Epithelial cell of proximal tubule (primary cell): ENCODE data around the gene ARF1. TPM values are rescaled to one million over a fixed set of nuclear protein-coding genes. Genes with fewer than 3 reads are reported as not detected.
A peak's percentile ranks its signal among the peaks of the same experiment; 100 is the strongest.

Experiments used
- DNase-seq: peaks from one replicate; pipeline ENCODE4 v3.0.0-alpha.2; 2011; ENCODE audit warnings: low read depth
- H3K4me3 ChIP-seq: 2 replicates; pipeline ENCODE4 v1.5.1; 2011; ENCODE audit warnings: low read depth, mild to moderate bottlenecking, low read length
- total RNA-seq: library from RNA; depleted of rRNA; stranded (reverse); fragments of >200 nt; gene quantifications from 2 replicates; pipeline ENCODE4 v1.2.3, GENCODE V29; 2015
- TF ChIP-seq, protein P1 (sequence below): conservative IDR thresholded peaks from 2 replicates; pipeline ENCODE4 v1.5.1; 2012; ENCODE audit warnings: low read depth, mild to moderate bottlenecking, low read length

Gene ARF1
- total RNA-seq, 1 donor from 2014 or later = 303 TPM

DNA sequence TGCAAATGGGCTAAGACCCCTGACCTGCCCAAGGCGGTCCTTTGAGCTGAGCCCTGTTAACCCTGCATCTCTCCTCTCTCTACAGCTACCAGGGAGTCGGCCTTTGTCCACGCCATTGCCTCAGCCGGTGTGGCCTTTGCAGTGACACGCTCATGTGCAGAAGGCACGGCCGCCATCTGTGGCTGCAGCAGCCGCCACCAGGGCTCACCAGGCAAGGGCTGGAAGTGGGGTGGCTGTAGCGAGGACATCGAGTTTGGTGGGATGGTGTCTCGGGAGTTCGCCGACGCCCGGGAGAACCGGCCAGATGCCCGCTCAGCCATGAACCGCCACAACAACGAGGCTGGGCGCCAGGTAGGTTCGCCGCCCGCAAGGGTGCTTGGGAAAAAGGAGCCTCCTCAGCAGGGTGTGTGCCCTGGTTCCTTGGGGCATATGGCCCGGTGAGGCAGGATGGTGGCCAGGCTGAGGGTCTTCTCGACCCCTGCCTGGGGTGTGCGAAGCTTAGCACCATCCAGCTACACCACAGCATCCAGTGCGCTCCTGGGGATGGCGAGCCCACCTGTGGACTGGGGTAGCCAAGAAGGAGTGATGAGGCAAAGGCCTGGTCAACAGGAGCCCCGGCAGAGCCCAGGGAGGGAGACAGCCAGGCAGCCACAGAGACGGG is 31.8 kb upstream of the ARF1 start:
- no peak for DNase-seq
- TF ChIP-seq, protein P1, sequence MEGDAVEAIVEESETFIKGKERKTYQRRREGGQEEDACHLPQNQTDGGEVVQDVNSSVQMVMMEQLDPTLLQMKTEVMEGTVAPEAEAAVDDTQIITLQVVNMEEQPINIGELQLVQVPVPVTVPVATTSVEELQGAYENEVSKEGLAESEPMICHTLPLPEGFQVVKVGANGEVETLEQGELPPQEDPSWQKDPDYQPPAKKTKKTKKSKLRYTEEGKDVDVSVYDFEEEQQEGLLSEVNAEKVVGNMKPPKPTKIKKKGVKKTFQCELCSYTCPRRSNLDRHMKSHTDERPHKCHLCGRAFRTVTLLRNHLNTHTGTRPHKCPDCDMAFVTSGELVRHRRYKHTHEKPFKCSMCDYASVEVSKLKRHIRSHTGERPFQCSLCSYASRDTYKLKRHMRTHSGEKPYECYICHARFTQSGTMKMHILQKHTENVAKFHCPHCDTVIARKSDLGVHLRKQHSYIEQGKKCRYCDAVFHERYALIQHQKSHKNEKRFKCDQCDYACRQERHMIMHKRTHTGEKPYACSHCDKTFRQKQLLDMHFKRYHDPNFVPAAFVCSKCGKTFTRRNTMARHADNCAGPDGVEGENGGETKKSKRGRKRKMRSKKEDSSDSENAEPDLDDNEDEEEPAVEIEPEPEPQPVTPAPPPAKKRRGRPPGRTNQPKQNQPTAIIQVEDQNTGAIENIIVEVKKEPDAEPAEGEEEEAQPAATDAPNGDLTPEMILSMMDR = no peak
- no peak overlapping the region for H3K4me3 ChIP-seq

DNA sequence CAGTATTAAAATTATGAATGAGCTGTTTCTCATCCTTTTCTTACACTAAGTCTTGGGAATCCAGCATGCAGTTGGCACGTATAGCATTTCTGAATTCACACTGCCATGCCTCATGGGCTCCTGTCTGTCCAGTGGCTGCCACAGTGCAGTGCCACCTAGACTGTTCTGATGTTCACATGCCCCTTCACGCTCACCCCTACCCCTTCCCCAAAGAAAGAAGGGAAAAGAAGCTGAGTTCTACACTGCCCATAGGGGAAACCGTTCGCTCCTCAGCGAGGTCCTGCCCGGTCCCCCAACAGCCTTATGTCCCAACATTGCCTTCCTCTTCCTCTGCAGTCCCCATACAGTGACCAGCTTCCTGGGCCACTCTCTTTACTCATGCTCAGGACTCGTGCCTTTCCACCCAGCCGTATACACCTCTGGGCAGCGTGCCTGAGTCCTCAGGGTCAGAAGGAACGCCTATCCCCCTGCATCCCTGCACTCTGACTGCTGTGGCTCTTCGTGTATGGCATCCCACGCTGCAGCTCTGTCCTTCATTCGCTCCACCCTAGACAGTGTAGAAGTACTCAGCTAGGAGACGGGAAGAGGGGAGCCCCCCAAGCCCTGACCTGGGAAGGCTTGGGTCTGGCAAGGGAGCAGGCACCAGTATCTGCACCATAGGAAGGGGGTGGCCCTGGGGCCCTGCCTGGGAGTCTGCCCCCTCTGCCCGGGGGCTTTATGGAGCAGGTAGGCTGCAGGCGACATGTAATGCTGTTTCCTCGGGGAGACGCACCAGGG is 24.1 kb upstream of the ARF1 start:
- DNase-seq = no peak
- H3K4me3 ChIP-seq = no peak overlapping the region
- TF ChIP-seq, protein P1 = no peak

DNA sequence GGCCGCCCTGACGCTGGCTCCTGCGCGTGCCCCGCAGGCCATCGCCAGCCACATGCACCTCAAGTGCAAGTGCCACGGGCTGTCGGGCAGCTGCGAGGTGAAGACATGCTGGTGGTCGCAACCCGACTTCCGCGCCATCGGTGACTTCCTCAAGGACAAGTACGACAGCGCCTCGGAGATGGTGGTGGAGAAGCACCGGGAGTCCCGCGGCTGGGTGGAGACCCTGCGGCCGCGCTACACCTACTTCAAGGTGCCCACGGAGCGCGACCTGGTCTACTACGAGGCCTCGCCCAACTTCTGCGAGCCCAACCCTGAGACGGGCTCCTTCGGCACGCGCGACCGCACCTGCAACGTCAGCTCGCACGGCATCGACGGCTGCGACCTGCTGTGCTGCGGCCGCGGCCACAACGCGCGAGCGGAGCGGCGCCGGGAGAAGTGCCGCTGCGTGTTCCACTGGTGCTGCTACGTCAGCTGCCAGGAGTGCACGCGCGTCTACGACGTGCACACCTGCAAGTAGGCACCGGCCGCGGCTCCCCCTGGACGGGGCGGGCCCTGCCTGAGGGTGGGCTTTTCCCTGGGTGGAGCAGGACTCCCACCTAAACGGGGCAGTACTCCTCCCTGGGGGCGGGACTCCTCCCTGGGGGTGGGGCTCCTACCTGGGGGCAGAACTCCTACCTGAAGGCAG is 23.4 kb upstream of the ARF1 start:
- TF ChIP-seq, protein P1 = no peak
- no peak overlapping the region for H3K4me3 ChIP-seq
- DNase-seq = no peak

DNA sequence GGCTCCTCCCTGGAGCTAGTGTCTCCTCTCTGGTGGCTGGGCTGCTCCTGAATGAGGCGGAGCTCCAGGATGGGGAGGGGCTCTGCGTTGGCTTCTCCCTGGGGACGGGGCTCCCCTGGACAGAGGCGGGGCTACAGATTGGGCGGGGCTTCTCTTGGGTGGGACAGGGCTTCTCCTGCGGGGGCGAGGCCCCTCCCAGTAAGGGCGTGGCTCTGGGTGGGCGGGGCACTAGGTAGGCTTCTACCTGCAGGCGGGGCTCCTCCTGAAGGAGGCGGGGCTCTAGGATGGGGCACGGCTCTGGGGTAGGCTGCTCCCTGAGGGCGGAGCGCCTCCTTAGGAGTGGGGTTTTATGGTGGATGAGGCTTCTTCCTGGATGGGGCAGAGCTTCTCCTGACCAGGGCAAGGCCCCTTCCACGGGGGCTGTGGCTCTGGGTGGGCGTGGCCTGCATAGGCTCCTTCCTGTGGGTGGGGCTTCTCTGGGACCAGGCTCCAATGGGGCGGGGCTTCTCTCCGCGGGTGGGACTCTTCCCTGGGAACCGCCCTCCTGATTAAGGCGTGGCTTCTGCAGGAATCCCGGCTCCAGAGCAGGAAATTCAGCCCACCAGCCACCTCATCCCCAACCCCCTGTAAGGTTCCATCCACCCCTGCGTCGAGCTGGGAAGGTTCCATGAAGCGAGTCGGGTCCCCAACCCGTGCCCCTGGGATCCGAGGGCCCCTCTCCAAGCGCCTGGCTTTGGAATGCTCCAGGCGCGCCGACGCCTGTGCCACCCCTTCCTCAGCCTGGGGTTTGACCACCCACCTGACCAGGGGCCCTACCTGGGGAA is 22.7 kb upstream of the ARF1 start:
- TF ChIP-seq, protein P1 = no peak
- no peak for DNase-seq
- peak overlapping the region; percentile 40 for H3K4me3 ChIP-seq

DNA sequence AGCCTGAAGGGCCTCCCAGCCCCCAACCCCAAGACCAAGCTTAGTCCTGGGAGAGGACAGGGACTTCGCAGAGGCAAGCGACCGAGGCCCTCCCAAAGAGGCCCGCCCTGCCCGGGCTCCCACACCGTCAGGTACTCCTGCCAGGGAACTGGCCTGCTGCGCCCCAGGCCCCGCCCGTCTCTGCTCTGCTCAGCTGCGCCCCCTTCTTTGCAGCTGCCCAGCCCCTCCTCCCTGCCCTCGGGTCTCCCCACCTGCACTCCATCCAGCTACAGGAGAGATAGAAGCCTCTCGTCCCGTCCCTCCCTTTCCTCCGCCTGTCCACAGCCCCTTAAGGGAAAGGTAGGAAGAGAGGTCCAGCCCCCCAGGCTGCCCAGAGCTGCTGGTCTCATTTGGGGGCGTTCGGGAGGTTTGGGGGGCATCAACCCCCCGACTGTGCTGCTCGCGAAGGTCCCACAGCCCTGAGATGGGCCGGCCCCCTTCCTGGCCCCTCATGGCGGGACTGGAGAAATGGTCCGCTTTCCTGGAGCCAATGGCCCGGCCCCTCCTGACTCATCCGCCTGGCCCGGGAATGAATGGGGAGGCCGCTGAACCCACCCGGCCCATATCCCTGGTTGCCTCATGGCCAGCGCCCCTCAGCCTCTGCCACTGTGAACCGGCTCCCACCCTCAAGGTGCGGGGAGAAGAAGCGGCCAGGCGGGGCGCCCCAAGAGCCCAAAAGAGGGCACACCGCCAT is 21.9 kb upstream of the ARF1 start:
- TF ChIP-seq, protein P1 = no peak
- DNase-seq = no peak
- H3K4me3 ChIP-seq = peak overlapping the region; percentile 40
